HuH-7.5 (cell line): ENCODE results near the gene IQCE.
"Not testable (repeated sequence)": the region's sequence is repeated elsewhere in the genome, so short reads cannot be mapped to it uniquely, and the experiment has no call there.

Experiments
- DNase-seq: peaks from one replicate; pipeline ENCODE4 v3.0.0; 2011; ENCODE audit warnings: low spot score

The IQCE gene

DNA sequence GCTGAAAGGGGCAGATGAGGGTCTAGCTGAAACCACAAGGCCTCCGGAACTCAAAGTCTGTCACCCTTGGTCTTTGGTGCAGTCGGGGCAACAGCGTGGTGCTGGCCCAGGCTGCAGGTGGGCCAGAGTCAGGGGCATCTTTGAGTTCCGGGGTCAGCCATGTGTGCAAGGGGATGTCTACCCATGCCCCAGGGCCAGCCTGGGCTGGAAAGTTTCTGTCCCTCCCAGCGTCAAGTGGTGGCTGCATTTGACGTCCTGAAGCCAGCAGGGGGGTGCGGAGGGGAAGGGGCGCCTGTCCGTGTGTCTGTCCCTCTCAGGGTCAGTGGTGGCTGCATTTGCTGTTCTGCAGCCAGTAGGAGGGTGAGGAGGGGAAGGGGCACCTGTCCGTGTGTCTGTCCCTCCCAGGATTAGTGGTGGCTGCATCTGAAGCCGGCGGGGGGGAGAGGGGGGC, 4.1 kb upstream of the IQCE start:
- peak; percentile 63 for DNase-seq

DNA sequence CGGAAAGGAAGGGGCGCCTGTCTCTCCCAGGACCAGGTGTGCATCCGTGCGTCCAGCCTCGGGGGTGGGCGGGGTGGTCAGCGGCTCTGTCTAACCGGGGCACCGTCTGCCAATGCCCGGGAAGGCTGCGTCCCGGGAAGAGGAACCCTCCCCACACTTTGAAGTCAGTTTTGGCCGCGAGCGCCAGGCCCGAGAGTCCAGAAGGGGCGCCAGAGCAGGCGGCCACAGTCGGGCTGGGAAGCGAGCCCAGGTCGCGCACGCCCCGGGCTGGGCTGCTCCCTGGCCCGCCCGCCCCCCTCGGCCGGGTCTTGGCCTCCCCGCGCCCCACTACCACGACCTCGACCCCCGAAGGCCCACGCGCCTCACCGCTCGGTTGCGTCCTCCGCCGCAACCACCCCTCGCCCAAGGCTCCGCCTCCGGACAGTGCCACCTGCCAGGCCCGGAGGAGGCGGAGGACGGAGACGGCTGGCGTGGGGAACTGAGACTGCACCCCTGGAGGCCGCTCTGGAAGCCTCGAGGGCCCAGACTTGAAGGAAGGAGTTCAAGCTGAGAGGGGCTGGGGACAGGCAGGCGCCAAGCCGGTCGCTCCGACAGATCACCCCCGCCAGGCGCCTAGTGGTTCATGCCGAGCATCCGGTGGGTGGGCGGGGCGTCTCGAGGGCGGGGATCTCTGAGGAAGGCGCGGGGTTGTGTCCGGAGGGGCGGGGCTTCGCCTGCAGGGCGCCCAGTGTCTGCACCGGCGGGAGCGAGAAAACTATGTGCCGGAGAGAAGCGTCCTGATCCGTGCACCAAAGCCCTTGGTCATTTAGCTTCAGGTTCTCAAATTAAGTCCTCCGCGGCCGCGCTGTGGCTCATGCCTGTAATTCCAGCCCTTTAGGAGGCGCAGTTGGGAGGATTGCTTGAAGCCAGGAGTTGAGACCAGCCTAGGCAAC, 3.4 kb upstream of the IQCE start, which contains the start of gene BRAT1:
TSS of gene BRAT1 (minus strand) at position 404 of the 932 bp plus-strand sequence. CDS start 1,093 bp downstream, outside the sequence.
- peak; percentile 99 for DNase-seq

DNA sequence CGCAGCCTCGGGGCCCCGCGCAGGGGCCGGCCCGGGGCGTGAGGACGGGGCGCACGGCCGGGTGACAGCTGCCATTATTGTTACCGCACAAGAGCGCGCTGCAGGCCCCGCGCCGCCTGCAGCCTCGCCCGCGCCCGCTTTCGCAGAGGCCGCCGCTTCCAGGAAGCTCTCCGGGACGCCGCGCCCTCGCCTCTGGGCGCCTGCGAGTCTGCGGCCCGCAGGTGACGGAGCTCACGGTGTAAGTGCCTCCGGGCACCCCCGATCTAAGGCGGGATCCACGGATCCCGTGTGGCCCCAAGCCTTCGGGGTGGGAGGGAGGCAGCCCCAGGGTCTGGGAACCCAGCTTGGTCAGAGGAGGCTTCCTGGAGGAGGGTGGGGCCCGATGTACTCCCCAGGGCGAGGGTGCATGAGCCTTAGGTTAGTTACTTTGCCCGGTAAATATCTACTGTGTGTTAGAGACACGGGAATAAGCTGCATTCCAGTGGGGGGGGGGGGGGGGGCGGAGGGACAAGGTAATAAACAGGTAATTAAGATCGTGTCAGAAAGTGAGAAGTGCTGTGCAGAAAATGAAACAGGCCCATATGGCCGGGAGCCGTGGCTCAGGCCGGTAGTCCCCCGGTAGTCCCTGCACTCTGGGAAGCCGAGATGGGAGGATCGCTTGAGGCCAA, 638 bp downstream of the IQCE start:
- no peak for DNase-seq

DNA sequence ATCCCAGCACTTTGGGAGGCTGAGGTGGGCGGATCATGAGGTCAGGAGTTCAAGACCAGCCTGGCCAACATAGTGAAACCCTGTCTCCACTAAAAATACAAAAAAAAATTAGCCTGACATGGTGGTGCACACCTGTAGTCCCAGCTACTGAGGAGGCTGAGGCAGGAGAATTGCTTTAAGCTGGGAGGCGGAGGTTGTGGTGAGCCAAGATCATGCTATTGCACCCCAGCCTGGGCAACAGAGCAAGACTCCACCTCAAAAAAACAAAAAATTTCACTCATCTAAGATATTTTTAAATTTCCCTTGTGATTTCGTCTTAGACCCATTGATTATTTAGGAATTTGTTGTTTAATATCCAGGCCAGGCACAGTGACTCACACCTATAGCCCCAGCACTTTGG, 5.2 kb downstream of the IQCE start:
- DNase-seq: not testable (repeated sequence)

DNA sequence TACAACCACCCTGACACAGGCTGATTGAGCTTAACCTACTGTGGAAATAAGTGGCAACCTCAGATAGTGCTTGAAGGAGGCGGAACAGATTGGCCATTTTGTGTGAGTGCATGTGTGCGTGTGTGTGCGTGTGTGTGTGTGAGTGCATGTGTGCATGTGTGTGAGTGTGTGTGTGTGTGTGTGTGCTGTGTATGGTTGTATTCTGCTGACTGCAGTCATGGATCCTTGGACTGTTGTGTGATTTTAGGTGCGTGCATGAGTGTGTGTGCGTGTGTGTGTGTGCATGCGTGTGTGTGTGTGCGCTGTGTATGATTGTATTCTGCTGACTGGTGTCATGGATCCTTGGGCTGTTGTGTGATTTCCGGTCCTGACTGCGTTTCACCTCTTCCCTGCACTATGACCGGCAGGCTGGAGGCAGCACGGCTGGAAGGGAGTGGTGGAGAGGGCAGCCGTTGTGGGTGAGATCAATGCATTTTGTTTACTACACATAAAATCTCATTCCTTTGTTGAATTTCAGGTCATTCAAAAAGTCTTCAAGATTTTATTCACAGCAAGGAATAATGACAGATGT, 6.3 kb downstream of the IQCE start:
- no peak for DNase-seq

DNA sequence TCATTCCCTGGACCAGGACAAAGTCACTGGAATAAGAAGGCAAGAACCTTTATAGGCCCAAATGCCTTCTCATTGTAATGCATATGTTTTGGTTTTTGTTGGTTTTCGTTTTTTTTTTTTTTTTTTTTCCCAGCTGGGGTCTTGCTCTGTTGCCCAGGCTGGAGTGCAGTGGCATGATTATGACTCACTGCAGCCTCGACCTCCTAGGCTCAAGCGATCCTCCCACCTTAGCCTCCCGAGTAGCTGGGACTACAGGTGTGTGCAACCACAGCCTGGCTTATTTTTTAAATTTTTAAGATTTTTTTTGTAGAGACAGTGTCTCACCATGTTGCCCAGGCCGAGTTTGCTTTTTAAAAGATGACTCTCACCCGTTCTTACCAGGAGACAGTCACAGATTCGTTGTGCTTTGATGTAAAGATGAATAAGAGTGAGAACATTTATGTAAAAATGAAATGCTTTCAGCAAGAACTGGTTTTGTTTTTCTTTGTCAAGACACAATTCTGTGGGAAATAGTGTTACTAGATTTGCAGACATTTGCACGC, 7.6 kb downstream of the IQCE start:
- no peak for DNase-seq

DNA sequence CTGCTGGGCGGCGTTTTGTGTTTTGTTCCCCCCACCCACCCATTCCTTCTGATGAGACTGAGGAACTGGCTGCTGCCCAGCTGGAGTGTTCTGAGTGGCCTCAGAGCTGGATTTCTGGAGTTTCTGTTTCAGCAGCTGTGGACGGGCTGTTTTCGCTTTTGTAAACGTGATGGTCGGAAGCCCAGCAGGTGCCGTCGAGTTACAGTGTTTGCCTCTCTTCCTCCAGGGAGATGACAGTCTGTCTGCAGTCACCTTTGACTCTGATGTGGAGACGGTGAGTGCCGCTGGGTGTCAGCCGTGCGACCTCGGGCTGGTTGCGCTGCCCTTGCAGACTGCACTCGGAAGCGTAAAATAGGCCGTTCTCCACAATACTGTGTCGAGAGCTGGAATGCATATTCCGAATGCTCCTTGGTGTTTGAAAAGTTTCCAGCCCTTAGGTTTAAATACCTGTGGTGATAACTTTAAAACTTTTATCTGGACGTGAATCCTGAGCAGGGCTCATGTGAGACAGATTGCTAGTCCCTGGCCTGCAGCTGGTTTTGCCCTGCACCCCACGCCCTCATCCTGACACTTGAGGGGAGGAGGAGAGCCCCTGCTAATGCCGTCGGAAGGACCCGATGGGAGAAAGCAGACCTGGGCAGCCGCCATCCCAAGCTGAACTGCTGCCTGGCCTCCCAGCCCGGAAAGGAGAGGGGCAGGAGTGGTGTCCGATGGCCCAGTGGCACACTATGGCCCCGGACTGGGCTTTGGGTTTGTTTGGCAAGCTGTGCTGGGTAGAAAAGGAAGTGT, 8.3 kb downstream of the IQCE start:
- no peak for DNase-seq

DNA sequence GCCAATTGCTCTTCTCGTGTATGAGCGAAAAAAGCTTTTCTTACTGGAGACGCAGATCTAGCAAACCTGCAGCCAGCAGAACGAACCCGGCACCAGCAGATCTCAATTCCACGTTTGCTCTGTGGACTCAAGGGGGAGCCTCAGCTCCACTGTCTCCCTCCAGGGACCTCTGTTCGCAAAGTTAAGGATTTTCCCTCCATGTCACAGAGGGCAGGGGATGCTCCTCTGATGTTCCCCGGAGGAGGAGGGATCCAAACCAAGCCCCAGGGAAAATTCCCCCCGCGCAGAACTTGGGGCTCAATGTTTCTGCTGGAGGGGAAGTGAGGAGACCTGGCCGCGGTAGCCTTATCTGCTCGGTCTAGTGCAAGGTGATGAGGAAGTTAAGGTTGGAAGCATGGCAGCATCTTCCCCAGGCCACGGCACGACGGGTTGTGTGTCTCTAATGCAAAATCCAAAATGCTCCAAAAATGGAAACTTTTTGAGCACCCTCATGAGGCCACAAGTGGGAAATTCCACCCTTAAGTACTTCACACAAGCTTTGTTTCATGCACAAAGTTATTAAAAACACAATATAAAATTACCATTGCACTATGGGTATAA, 9.0 kb downstream of the IQCE start:
- DNase-seq: no peak

DNA sequence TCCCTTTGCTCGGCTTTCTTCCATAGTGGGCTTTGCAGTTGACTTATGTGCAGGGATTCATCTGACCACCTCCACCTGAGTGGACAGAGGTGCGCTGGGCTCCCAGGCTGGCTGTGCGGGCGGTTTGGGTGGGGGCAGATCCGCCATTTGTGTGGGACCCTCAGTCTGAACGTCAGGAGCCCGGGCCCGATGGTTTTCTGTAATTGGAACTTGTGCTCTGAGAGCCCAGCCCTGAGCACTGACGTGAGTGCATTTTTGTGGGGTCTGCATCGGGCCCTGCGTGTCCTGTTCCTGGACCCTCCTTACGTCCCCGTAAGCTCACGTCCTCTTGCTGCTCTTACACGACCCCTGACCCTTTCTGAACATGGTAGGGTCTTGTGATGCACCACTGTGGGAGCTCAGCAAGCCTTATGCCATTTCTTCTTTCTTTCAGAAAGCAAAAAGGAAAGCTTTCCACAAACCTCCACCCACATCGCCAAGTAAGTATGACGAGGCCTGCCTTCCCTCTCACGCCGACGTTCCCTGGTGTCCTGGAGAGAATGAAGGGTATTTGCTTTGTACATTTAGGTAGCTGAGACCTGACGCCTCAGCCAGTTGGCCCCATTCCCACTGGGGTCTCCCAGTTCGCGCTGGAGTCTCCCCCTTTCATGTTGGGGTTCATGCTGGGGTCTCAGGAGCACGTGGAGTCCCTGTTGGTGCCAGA, 9.9 kb downstream of the IQCE start:
- no peak for DNase-seq

DNA sequence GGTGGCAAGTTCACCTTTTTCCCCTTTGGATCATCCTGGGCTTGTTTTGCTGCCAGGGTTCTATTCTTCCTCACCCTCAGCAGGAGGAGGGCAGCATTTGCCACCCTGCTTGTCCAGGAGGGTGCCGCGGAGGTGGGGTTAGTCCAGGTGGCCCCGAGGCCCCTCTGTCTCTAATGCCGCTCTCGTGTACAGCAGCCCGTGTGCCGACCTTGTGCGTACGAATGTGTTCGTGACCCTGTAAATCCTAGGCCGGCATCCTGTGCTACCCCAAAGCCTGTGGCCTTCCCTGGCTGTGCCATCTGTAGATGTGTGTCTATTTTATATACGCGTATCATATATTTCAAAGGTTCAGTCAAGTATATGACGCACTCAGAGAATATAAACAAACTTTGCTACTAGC, 10.6 kb downstream of the IQCE start:
- no peak for DNase-seq

DNA sequence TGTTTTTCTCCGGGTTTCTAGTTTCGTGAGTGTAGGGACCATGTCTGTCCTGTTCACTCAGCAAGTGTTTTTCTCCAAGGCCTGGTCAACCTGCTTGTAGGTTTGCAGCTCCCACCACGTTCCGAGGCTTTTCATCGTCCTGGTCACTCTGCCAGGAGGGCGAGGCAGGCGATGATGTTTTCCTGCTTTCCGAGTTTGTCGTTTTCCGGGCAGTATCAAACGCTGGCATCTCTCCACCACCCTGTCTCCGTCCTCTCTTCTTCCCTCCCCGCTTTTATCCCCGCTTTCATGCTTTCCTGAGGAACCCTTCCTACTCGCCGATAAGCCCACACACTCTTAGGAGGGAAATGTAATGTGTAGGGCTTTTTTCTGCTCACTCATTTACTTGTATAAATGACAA, 11.2 kb downstream of the IQCE start:
- no peak for DNase-seq

DNA sequence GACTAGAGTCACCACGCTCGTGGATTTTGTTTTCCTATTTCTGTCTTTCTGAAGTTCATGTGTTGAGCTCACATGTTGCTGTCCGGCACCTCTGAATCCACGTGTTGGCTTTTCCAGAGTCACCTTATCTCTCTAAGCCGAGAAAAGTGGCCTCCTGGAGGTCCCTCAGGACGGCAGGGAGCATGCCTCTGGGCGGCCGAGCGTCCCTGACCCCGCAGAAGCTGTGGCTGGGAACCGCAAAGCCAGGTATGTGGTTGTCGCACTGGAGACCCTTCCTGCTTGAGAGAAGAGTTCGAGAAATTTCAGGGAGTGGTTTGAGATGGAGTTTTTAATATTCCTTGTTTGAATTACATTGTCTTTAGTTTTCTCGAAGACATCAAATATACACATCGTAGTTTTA, 12.6 kb downstream of the IQCE start:
- DNase-seq: no peak

DNA sequence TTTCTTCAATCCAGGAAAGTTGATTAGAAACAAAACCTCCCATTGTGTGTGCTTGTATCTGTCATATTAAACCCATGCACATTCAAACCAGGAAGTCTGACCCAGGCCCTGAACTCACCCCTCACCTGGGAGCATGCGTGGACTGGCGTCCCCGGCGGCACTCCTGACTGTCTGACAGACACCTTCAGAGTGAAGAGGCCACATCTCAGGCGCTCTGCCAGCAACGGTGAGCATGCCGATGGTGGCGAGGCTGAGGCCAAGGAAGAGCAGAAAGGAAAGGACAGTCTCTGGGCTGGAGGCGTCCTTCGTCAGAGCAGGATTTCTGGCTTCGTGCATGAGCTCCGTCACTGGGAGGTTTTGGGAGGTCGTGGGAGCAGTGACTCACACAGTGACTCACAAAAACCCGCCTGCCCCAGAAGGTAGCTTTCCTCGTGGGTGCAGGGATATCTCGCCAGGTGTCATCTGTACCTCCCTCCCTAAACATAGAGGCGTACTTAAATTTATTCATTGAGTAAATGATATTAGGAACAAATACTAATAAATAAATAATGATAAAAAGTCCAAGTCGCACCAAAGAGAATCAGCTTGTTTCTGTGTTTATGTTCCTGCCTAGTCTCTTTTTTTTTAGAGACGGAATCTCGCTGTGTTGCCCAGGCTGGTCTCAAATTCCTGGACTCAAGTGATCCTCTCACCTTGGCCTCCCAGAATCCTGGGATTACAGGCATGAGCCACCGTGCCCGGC, 13.5 kb downstream of the IQCE start:
- no peak for DNase-seq

DNA sequence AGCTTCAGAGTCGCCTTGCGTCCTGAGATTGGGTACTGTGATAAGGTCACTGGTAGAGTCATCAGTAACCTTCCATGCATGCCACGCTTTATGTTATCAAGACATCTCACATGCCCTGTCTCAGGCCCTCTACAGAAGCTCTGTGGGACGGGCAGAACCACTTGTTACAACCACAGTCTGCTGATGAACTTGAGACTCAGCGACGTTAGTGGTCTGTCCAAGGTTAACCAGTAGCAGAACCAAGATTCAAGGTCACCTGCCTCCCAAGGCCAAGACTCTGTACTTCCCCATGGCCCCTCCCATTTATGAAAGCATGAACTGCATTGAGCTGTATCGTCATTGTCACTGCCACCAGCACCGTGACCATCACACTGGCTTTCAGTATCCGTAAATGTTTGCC, 15.0 kb downstream of the IQCE start:
- no peak for DNase-seq

DNA sequence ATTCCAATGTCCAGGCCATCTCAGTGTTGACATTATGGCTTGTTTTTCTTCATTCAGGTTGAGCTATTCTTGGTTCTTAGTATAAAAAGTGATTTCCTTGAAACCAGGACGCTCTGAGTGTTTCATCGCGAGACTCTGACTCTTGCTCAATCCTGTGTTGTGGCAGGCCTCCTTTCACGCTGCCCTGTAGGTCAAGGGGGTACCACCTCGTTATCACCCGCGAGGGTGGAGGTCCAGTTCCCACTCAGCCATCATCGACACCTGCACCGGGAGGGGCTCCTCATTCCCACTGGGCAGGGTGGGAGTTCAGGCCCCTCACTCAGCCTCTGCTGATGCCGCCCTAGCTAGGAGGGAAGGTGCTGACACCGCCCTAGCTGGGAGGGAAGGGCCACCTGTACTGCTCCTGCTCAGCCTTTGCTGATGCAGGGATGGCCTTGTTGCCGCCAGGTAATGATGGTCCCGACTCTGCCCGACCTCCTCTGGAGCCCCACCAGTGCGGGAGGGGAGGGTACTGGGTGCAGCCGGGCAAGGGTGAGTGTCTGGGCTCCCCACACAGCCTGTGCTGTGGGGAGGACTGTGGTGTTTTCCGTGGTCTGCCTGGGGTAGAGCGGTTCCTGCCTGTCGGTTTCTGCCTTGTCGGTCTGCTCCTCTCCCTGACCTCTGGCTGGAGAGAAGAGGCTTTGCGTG, 16.4 kb downstream of the IQCE start:
- no peak for DNase-seq

DNA sequence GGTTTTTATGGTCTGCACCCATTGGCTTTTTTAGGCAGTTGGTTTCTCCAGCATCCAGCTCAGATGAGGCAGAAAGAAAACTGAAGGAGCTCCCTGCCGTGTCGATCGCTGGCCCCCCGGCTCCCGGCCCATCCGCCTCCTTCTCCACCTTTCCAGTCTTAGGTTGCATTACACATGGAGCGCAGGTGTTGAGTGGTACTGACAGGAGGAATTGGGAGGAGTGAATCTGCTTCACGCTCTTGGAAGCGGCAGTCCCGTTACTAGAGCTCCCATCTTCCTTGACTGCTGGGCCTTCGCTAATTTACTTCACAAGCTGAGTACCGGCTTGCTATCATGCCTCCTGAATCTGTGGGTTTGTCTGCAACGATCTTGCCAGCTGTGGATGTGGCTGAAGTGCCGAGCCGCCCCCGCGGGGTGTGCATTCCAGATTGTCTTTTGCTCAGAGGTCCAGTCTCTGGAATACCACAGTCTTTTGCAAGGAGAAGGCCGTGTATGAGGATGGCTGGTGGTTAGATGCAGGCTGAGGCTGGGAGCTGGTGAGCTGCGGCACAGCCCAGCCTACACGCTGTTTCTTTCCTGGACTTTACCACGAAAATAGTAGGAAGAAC, 17.1 kb downstream of the IQCE start:
- DNase-seq: no peak

DNA sequence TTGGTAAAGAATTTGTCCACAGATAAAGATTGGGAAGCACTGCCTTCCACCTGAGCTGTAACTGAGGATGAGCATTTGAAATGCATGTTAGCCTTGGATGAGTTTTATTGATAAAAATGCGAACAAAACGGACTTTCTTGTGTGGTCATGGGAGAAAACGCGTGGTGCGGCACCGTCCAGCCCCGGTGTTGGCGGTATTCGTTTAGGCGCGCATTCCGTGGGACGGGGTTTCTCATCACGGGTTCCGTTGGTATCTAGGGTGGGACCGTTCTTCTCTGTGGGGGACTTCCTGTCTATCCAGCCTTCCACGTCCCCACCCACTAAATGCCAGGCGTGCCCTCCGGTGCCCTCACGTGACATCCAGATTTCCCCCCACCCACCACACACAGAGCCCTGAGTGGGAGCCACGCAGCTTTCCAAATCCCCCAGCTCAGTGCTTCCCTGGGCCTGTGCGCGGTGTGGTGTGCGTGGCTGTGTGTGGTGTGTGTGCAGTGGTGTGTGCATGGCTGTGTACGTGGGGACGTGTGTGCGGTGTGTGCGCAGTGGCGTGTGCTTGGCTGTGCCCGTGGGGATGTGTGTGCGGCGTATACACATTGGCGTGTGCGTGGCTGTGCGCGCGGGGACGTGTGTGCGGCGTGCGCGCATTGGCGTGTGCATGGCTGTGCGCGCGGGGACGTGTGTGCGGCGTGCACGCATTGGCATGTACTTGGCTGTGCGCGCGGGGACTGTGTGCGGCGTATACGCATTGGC, 18.1 kb downstream of the IQCE start:
- DNase-seq: no peak
